HepG2 (cell line): ENCODE results near the gene TTBK1. TPM values are rescaled to one million over a fixed set of nuclear protein-coding genes. Genes with fewer than 3 reads are reported as not detected.

Experiments used
- ATRX ChIP-seq: sonication (generic); formaldehyde crosslinking; IDR thresholded peaks from 2 replicates; pipeline ENCODE4 v1.4.0; 2020; ENCODE audit warnings: missing genetic modification reagents, borderline replicate concordance
- CEBPB ChIP-seq: IDR thresholded peaks from 2 replicates; pipeline ENCODE4 v1.6.1; 2011; ENCODE audit warnings: low read depth, low read length, improper control_type of control experiment, borderline replicate concordance
- CENPBD1 ChIP-seq: sonication (generic); formaldehyde crosslinking; IDR thresholded peaks from 2 replicates; pipeline ENCODE4 v1.8.0; 2022; ENCODE audit warnings: missing genetic modification reagents, low read depth, mild to moderate bottlenecking, borderline replicate concordance
- HNF4G ChIP-seq, 2 experiments: sonication (generic) in 1 of 2; formaldehyde crosslinking in 1 of 2; IDR thresholded peaks; 2 replicates each; pipeline versions ENCODE4 v1.4.0 to v1.6.1; 2011 to 2020; ENCODE audit warnings: borderline replicate concordance in 2 of 2, low read depth in 2 of 2, mild to moderate bottlenecking in 2 of 2, low read length in 1 of 2, missing genetic modification reagents in 1 of 2, moderate library complexity in 1 of 2
- HOMEZ ChIP-seq: IDR thresholded peaks from 2 replicates; pipeline ENCODE4 v1.6.1; 2016; ENCODE audit warnings: low read depth
- MIXL1 ChIP-seq: IDR thresholded peaks from 2 replicates; pipeline ENCODE4 v1.6.1; 2016
- PAX8 ChIP-seq: sonication (generic); formaldehyde crosslinking; IDR thresholded peaks from 2 replicates; pipeline ENCODE4 v1.8.0; 2022; ENCODE audit warnings: mild to moderate bottlenecking, missing genetic modification reagents, borderline replicate concordance
- RORA ChIP-seq: sonication (generic); formaldehyde crosslinking; IDR thresholded peaks from 2 replicates; pipeline ENCODE4 v1.5.0; 2020; ENCODE audit warnings: mild to moderate bottlenecking, missing genetic modification reagents, moderate library complexity
- TEAD3 ChIP-seq: optimal IDR thresholded peaks from 2 replicates; pipeline ENCODE3; 2016; ENCODE audit warnings: borderline replicate concordance
- XRCC5 ChIP-seq: fragments of 200-400 bp; formaldehyde crosslinking; optimal IDR thresholded peaks from 2 replicates; pipeline ENCODE3; 2017; ENCODE audit warnings: mild to moderate bottlenecking, low read length
- ZBTB14 ChIP-seq: sonication (generic); formaldehyde crosslinking; IDR thresholded peaks from 2 replicates; pipeline ENCODE4 v1.4.0; 2020; ENCODE audit warnings: missing genetic modification reagents
- ZFP1 ChIP-seq: IDR thresholded peaks from 2 replicates; pipeline ENCODE4 v1.6.1; 2016
- ZFX ChIP-seq: sonication (generic); formaldehyde crosslinking; IDR thresholded peaks from 2 replicates; pipeline ENCODE4 v1.4.0; 2020; ENCODE audit warnings: mild to moderate bottlenecking, low read depth, missing genetic modification reagents, moderate library complexity
- ZKSCAN1 ChIP-seq: fragments of 150-350 bp; IDR thresholded peaks from 2 replicates; pipeline ENCODE4 v1.6.1; 2014; ENCODE audit warnings: low read length
- ZNF180 ChIP-seq: sonication (generic); formaldehyde crosslinking; IDR thresholded peaks from 2 replicates; pipeline ENCODE4 v1.4.0; 2020; ENCODE audit warnings: low read depth, missing genetic modification reagents, borderline replicate concordance
- ZNF3 ChIP-seq: IDR thresholded peaks from 2 replicates; pipeline ENCODE4 v1.7.0; 2017; ENCODE audit warnings: inconsistent platforms
- ZNF33B ChIP-seq: sonication (generic); formaldehyde crosslinking; IDR thresholded peaks from 2 replicates; pipeline ENCODE4 v1.5.1; 2020; ENCODE audit warnings: mild to moderate bottlenecking, missing genetic modification reagents
- ZNF430 ChIP-seq: sonication (generic); formaldehyde crosslinking; IDR thresholded peaks from 2 replicates; pipeline ENCODE4 v1.9.0; 2021; ENCODE audit warnings: mild to moderate bottlenecking, missing genetic modification reagents
- ZNF543 ChIP-seq: sonication (generic); formaldehyde crosslinking; IDR thresholded peaks from 2 replicates; pipeline ENCODE4 v1.4.0; 2020; ENCODE audit warnings: mild to moderate bottlenecking, missing genetic modification reagents
- ZNF687 ChIP-seq: sonication (generic); formaldehyde crosslinking; IDR thresholded peaks from 2 replicates; pipeline ENCODE4 v1.5.1; 2020; ENCODE audit warnings: mild to moderate bottlenecking, missing genetic modification reagents, moderate library complexity
- ZNF773 ChIP-seq: sonication (generic); formaldehyde crosslinking; IDR thresholded peaks from 2 replicates; pipeline ENCODE4 v1.4.0; 2020; ENCODE audit warnings: missing genetic modification reagents, borderline replicate concordance
- polyA plus RNA-seq, 8 experiments: library from polyadenylated mRNA; depleted of rRNA in 3 of 8; stranded (reverse) in 7 of 8; unstranded in 1 of 8; fragments of >200 nt; fragmentation: Illumina TruSeq in 4 of 8; extraction: Trizol in 4 of 8; gene quantifications; 2 replicates each; pipeline versions ENCODE4 v1.2.1 to v1.2.3, GENCODE V29; 2011 to 2016; ENCODE audit warnings: low read depth in 4 of 8, missing spikeins in 1 of 8, mixed read lengths in 1 of 8; ENCODE audit not compliant: insufficient read depth in 1 of 8
- total RNA-seq, 5 experiments: library from RNA; depleted of rRNA; stranded (reverse); fragments of >200 nt; fragmentation: Illumina TruSeq; extraction: Trizol; gene quantifications; 2 replicates each; pipeline ENCODE4 v1.2.3, GENCODE V29; 2016; ENCODE audit warnings: low read depth in 1 of 5
- TF ChIP-seq, protein P1 (sequence below): sonication (generic); formaldehyde crosslinking; IDR thresholded peaks from 2 replicates; pipeline ENCODE4 v1.4.0; 2020; ENCODE audit warnings: missing genetic modification reagents, borderline replicate concordance

The TTBK1 gene
- total and polyA plus RNA-seq, 2 of the 13 experiments (the other 11 are each of a cell fraction or from before 2014, with no cell fraction given), result 0.24 to 0.33 TPM

- TF ChIP-seq HOMEZ (no peak), CEBPB (no peak), ZNF543 (CRISPR knock-in tag) (peak; percentile 83; the same call in 1 of the 2 replicates), HNF4G (IDR thresholded peaks at IDR 0.05; ENCODE audit: borderline replicate concordance, low read depth, low read length) (peak; percentile 95), HNF4G (CRISPR knock-in tag; IDR thresholded peaks at IDR 0.05; ENCODE audit: borderline replicate concordance, low read depth) (peak; percentile 97), TEAD3 (CRISPR knock-in tag) (peak; percentile 12), ZNF180 (no peak), ZNF773 (CRISPR knock-in tag) (peak; percentile 88; the same call in 1 of the 2 replicates), PAX8 (no peak; the same call in none of the 2 replicates), MIXL1 (CRISPR knock-in tag) (no peak), ATRX (CRISPR knock-in tag) (no peak), ZBTB14 (no peak), ZKSCAN1 (no peak), XRCC5 (peak; percentile 38), ZFP1 (CRISPR knock-in tag) (no peak; the same call in 1 of the 2 replicates), ZNF430 (CRISPR knock-in tag) (peak; percentile 72; the same call in 1 of the 2 replicates), RORA (CRISPR knock-in tag) (no peak), ZNF3 (CRISPR knock-in tag) (no peak), ZNF33B (CRISPR knock-in tag) (no peak; the same call in 1 of the 2 replicates), ZFX (CRISPR knock-in tag) (peak; percentile 66), ZNF687 (CRISPR knock-in tag) (peak; percentile 85), CENPBD1 (no peak)
- TF ChIP-seq, protein P1, sequence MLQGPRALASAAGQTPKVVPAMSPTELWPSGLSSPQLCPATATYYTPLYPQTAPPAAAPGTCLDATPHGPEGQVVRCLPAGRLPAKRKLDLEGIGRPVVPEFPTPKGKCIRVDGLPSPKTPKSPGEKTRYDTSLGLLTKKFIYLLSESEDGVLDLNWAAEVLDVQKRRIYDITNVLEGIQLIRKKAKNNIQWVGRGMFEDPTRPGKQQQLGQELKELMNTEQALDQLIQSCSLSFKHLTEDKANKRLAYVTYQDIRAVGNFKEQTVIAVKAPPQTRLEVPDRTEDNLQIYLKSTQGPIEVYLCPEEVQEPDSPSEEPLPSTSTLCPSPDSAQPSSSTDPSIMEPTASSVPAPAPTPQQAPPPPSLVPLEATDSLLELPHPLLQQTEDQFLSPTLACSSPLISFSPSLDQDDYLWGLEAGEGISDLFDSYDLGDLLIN (CRISPR knock-in tag), result peak; percentile 93; the same call in 1 of the 2 replicates
Measured at GRCh38 chr6:43274916-43275597, 31.8 kb downstream of the TTBK1 start (continued).
